Measurements from ENCODE around the gene MALRD1. TPM values are rescaled to one million over a fixed set of nuclear protein-coding genes. Genes with fewer than 3 reads are reported as not detected.

MALRD1 gene
- 0.51 TPM for polyA plus RNA-seq (2012; ENCODE audit: insufficient read length, low read depth)

- TF ChIP-seq REST (IDR thresholded peaks at IDR 0.05; ENCODE audit: insufficient read depth in 1 of 2, low read depth in 2 of 2, low read length in 2 of 2): no peak
- no peak for TF ChIP-seq SIN3A (IDR thresholded peaks at IDR 0.05; ENCODE audit: borderline replicate concordance, insufficient read depth, low read length)
- TF ChIP-seq FOXP2 (optimal IDR thresholded peaks at IDR 0.05; ENCODE audit: borderline replicate concordance, extremely low read depth, extremely low read length, insufficient read depth): no peak
- TF ChIP-seq TAF1 (IDR thresholded peaks at IDR 0.05; ENCODE audit: borderline replicate concordance, insufficient read depth, low read length): no peak
- no peak for TF ChIP-seq POLR2AphosphoS5 (IDR thresholded peaks at IDR 0.05; ENCODE audit: low read depth, low read length)
Measured at GRCh38 chr10:19048489-19048888, at the start of gene MALRD1. TSS of gene MALRD1 (plus strand) at chr10:19048801. CDS start at chr10:19048939, 138 bp downstream.

DNA sequence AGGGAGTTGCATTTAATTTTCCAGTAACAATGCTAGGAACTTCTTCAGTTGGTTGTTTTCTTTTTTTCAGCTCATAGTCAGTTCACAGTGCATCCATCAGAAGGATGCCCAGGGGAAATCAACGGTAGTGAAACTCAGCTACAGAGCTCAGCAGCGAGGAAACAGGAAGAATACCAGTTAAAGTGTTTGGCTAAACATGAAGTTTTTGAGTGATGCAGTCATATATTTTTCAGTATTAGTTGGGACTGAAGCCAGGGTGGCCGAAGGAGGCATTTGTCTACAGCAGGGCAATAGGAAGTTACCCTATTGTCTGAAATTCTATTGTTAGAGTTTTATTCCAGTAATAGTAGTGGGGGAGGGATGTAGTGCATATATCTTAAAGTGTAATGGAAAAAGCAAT is 45.3 kb upstream of the MALRD1 start:
- TF ChIP-seq FOXP2 (optimal IDR thresholded peaks at IDR 0.05; ENCODE audit: borderline replicate concordance, extremely low read depth, extremely low read length, insufficient read depth) (peak; percentile 37), POLR2AphosphoS5 (IDR thresholded peaks at IDR 0.05; ENCODE audit: low read depth, low read length) (0 out of 2 replicates have a peak, but pooled peaks have one; percentile 29), SIN3A (IDR thresholded peaks at IDR 0.05; ENCODE audit: borderline replicate concordance, insufficient read depth, low read length) (no peak), TAF1 (IDR thresholded peaks at IDR 0.05; ENCODE audit: borderline replicate concordance, insufficient read depth, low read length) (peak; percentile 52; the same call in 1 of the 2 replicates), REST (IDR thresholded peaks at IDR 0.05; ENCODE audit: insufficient read depth in 1 of 2, low read depth in 2 of 2, low read length in 2 of 2) (peak in 1 of 2 experiments; percentile 54; a peak in 1 of 4 replicates)

- TF ChIP-seq FOXP2 (optimal IDR thresholded peaks at IDR 0.05; ENCODE audit: borderline replicate concordance, extremely low read depth, extremely low read length, insufficient read depth) (no peak), TAF1 (IDR thresholded peaks at IDR 0.05; ENCODE audit: borderline replicate concordance, insufficient read depth, low read length) (no peak), SIN3A (IDR thresholded peaks at IDR 0.05; ENCODE audit: borderline replicate concordance, insufficient read depth, low read length) (no peak), REST (IDR thresholded peaks at IDR 0.05; ENCODE audit: insufficient read depth in 1 of 2, low read depth in 2 of 2, low read length in 2 of 2) (no peak), POLR2AphosphoS5 (IDR thresholded peaks at IDR 0.05; ENCODE audit: low read depth, low read length) (no peak)
Measured at GRCh38 chr10:19012111-19012510, 36.5 kb upstream of the MALRD1 start.

- TF ChIP-seq SIN3A (IDR thresholded peaks at IDR 0.05; ENCODE audit: borderline replicate concordance, insufficient read depth, low read length): no peak
- peak; percentile 40 for TF ChIP-seq FOXP2 (optimal IDR thresholded peaks at IDR 0.05; ENCODE audit: borderline replicate concordance, extremely low read depth, extremely low read length, insufficient read depth)
Measured at GRCh38 chr10:19014034-19014433, 34.6 kb upstream of the MALRD1 start.

DNA sequence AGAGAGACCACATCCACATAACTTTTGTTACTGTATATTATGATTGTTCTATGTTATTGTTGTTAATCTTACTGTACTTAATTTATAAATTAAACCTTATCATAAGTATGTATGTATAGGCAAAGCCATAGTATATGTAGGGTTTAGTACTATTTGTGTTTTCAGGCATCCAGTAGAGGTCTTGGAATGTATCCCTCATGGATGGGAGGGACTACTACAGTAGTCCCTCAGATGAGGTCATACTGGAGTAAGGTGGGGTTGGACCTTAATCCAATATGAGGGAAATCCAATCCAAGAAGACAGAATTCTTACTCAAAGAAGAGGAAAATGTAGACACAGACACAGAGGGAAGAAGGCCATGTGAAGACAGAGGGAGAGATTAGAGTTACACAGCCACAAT is 34.1 kb upstream of the MALRD1 start:
- no peak for TF ChIP-seq SIN3A (IDR thresholded peaks at IDR 0.05; ENCODE audit: borderline replicate concordance, insufficient read depth, low read length)
- TF ChIP-seq REST (IDR thresholded peaks at IDR 0.05; ENCODE audit: insufficient read depth in 1 of 2, low read depth in 2 of 2, low read length in 2 of 2): no peak
- TF ChIP-seq TAF1 (IDR thresholded peaks at IDR 0.05; ENCODE audit: borderline replicate concordance, insufficient read depth, low read length): no peak
- TF ChIP-seq POLR2AphosphoS5 (IDR thresholded peaks at IDR 0.05; ENCODE audit: low read depth, low read length): no peak
- TF ChIP-seq FOXP2 (optimal IDR thresholded peaks at IDR 0.05; ENCODE audit: borderline replicate concordance, extremely low read depth, extremely low read length, insufficient read depth): no peak

All from PFSK-1 (cell line).